GM12878 (cell line): Measurements from ENCODE around the gene CENPP. TPM values are rescaled to one million over a fixed set of nuclear protein-coding genes. Genes with fewer than 3 reads are reported as not detected.

ENCODE experiments used
- ATAC-seq: fragments of 200-7000 bp; cut with Tn5 transposase; 3 replicates; pipeline ENCODE4 v1.9.1; 2020; ENCODE audit warnings: mild to moderate bottlenecking, moderate library complexity
- BruUV-seq: library from RNA; stranded (reverse); fragments of 400-500 nt; replicated peaks from 2 replicates; lab custom pipeline; 2021; lab: Mats Ljungman, UMichigan
- CTCF ChIA-PET: fragments of 300-600 bp; sonication (Branson Sonifier 250); formaldehyde crosslinking; extraction: SDS; loops from one replicate; lab custom pipeline; 2021; ENCODE audit warnings: inconsistent platforms; lab: Yijun Ruan, JAX
- POLR2A ChIA-PET: fragments of 350-600 bp; formaldehyde crosslinking; extraction: SDS; loops from one replicate; lab custom pipeline; 2021; ENCODE audit warnings: inconsistent platforms; lab: Charles Lee
- RAD21 ChIA-PET: fragments of 300-600 bp; sonication (Branson Sonifier 250); formaldehyde crosslinking; loops from one replicate; lab custom pipeline; 2023; ENCODE audit warnings: antibody characterized with exemption; ENCODE audit not compliant: unreplicated experiment; lab: Charles Lee
- SMC1A ChIA-PET: fragments of 300-600 bp; sonication (Branson Sonifier 250); formaldehyde crosslinking; loops from one replicate; lab custom pipeline; 2023; ENCODE audit not compliant: unreplicated experiment, uncharacterized antibody; lab: Charles Lee
- DNase-seq: peaks from one replicate; pipeline ENCODE4 v3.0.0-alpha.2; 2011; ENCODE audit warnings: low read depth, low spot score
- FAIRE-seq: peaks from 3 replicates; lab custom pipeline; 2011; peaks lifted over from hg19 to GRCh38; lab: Jason Lieb, UNC
- H2AFZ ChIP-seq: 2 replicates; pipeline ENCODE4 v1.6.0; 2011; ENCODE audit warnings: low read depth, low read length, control low read depth; ENCODE audit not compliant: control insufficient read depth
- H3K27ac ChIP-seq: 2 replicates; pipeline ENCODE4 v1.5.1; 2011; ENCODE audit warnings: control low read depth; ENCODE audit not compliant: control insufficient read depth, insufficient read depth
- H3K27me3 ChIP-seq, 2 experiments: replicated peaks in 1 of 2; 2 replicates each; pipeline versions ENCODE4 v1.6.0 to v1.6.1; 2011; ENCODE audit warnings: low read length in 1 of 2; ENCODE audit not compliant: control insufficient read depth in 2 of 2, insufficient read depth in 2 of 2
- H3K36me3 ChIP-seq, 2 experiments: 2 replicates each; pipeline ENCODE4 v1.5.1; 2011; ENCODE audit warnings: low read length in 1 of 2; ENCODE audit not compliant: control insufficient read depth in 2 of 2, insufficient read depth in 2 of 2
- H3K4me1 ChIP-seq: 2 replicates; pipeline ENCODE4 v1.6.1; 2011; ENCODE audit warnings: mild to moderate bottlenecking, low read length, moderate library complexity, mixed read lengths; ENCODE audit not compliant: control insufficient read depth, insufficient read depth
- H3K4me2 ChIP-seq: 2 replicates; pipeline ENCODE4 v1.6.0; 2011; ENCODE audit warnings: control low read depth; ENCODE audit not compliant: control insufficient read depth, insufficient read depth
- H3K4me3 ChIP-seq: fragments of 200-600 bp; sonication (generic); 2 replicates; pipeline ENCODE4 v1.5.1; 2016
- H3K79me2 ChIP-seq: 2 replicates; pipeline ENCODE4 v1.6.0; 2011; ENCODE audit warnings: low read length; ENCODE audit not compliant: control insufficient read depth, insufficient read depth
- H3K9ac ChIP-seq: 2 replicates; pipeline ENCODE4 v1.8.0; 2011; ENCODE audit warnings: low read length, control low read depth, mixed read lengths; ENCODE audit not compliant: control insufficient read depth, insufficient read depth
- H3K9me3 ChIP-seq: replicated peaks from 3 replicates; pipeline ENCODE4 v1.5.1; 2011; ENCODE audit warnings: mild to moderate bottlenecking, low read length; ENCODE audit not compliant: control insufficient read depth, insufficient read depth
- H4K20me1 ChIP-seq: 2 replicates; pipeline ENCODE4 v1.6.0; 2011; ENCODE audit not compliant: control insufficient read depth, insufficient read depth
- BACH1 ChIP-seq: fragments of 450-650 bp; IDR thresholded peaks from 2 replicates; pipeline ENCODE4 v1.6.1; 2017; ENCODE audit warnings: mild to moderate bottlenecking, borderline replicate concordance
- CBFB ChIP-seq: IDR thresholded peaks from 2 replicates; pipeline ENCODE4 v1.6.1; 2016; ENCODE audit warnings: antibody characterized with exemption, low read depth
- CBX3 ChIP-seq: fragments of 200-600 bp; sonication (generic); IDR thresholded peaks from 2 replicates; pipeline ENCODE4 v1.6.1; 2016; ENCODE audit warnings: low read depth, borderline replicate concordance
- CEBPZ ChIP-seq: fragments of 150-350 bp; IDR thresholded peaks from 2 replicates; pipeline ENCODE4 v1.6.1; 2016; ENCODE audit warnings: low read depth, low read length
- ESRRA ChIP-seq: IDR thresholded peaks from 2 replicates; pipeline ENCODE4 v1.6.1; 2012; ENCODE audit warnings: mild to moderate bottlenecking, low read length, improper control_type of control experiment
- EZH2 ChIP-seq: IDR thresholded peaks from 2 replicates; pipeline ENCODE4 v1.6.1; 2012; ENCODE audit warnings: low read depth, mild to moderate bottlenecking, control low read depth, inconsistent platforms, low read length, borderline replicate concordance; ENCODE audit not compliant: control insufficient read depth
- HDGF ChIP-seq: fragments of 450-650 bp; IDR thresholded peaks from 2 replicates; pipeline ENCODE4 v1.6.1; 2016; ENCODE audit warnings: antibody characterized with exemption
- IKZF1 ChIP-seq: fragments of 450-650 bp; conservative IDR thresholded peaks from 2 replicates; pipeline ENCODE4 v1.6.1; 2017; ENCODE audit warnings: antibody characterized with exemption, mild to moderate bottlenecking
- KLF5 ChIP-seq: fragments of 450-650 bp; IDR thresholded peaks from 2 replicates; pipeline ENCODE4 v1.6.1; 2014; ENCODE audit warnings: mild to moderate bottlenecking; ENCODE audit not compliant: partially characterized antibody
- MAX ChIP-seq: IDR thresholded peaks from 2 replicates; pipeline ENCODE4 v1.6.1; 2012; ENCODE audit warnings: low read depth, low read length, improper control_type of control experiment
- MYC ChIP-seq: IDR thresholded peaks from 2 replicates; pipeline ENCODE4 v1.6.1; 2011; ENCODE audit warnings: mild to moderate bottlenecking, low read length, moderate library complexity, inconsistent platforms; ENCODE audit not compliant: insufficient read depth, insufficient replicate concordance, insufficient read length, severe bottlenecking
- NFYA ChIP-seq: IDR thresholded peaks from 2 replicates; pipeline ENCODE4 v1.6.1; 2011; ENCODE audit warnings: low read depth, mild to moderate bottlenecking, low read length, improper control_type of control experiment, borderline replicate concordance
- NFYB ChIP-seq: IDR thresholded peaks from 2 replicates; pipeline ENCODE4 v1.6.1; 2011; ENCODE audit warnings: low read depth, mild to moderate bottlenecking, low read length, improper control_type of control experiment, moderate library complexity; ENCODE audit not compliant: insufficient read depth
- PML ChIP-seq: IDR thresholded peaks from 2 replicates; pipeline ENCODE4 v1.6.1; 2012; ENCODE audit warnings: low read length, inconsistent platforms
- RELA ChIP-seq: fragments of 450-650 bp; IDR thresholded peaks from 2 replicates; pipeline ENCODE4 v1.8.0; 2014; ENCODE audit warnings: borderline replicate concordance; ENCODE audit not compliant: partially characterized antibody
- RFX5 ChIP-seq: IDR thresholded peaks from 2 replicates; pipeline ENCODE4 v1.6.1; 2011; ENCODE audit warnings: low read depth, low read length, improper control_type of control experiment
- SIX5 ChIP-seq: IDR thresholded peaks from 2 replicates; pipeline ENCODE4 v1.6.1; 2011; ENCODE audit warnings: mild to moderate bottlenecking, low read depth, low read length, moderate library complexity; ENCODE audit not compliant: severe bottlenecking
- SUPT20H ChIP-seq: IDR thresholded peaks from 2 replicates; pipeline ENCODE4 v1.6.1; 2011; ENCODE audit warnings: low read depth, mild to moderate bottlenecking, low read length, moderate library complexity, borderline replicate concordance; ENCODE audit not compliant: control insufficient read depth
- ZSCAN29 ChIP-seq: fragments of 450-650 bp; IDR thresholded peaks from 2 replicates; pipeline ENCODE4 v1.6.1; 2017; ENCODE audit warnings: mild to moderate bottlenecking, moderate library complexity
- WGBS: methylation state at CpG from one replicate; pipeline ENCODE4 v1.1.6; 2016; ENCODE audit warnings: low lambda C conversion rate; ENCODE audit not compliant: insufficient replicate concordance, insufficient coverage; ENCODE audit errors: missing lambda C conversion rate; 5-methylcytosine and 5-hydroxymethylcytosine counted together
- in situ Hi-C: fragments of 300-500 bp; cut with MboI; formaldehyde crosslinking; loops from 9 replicates; pipeline ENCODE4 v1.14.3; 2018; ENCODE audit warnings: mixed read lengths
- intact Hi-C: fragments of 100-400 bp; cut with micrococcal nuclease; formaldehyde crosslinking; loops from one replicate; pipeline ENCODE4 v1.14.2; 2022; ENCODE audit not compliant: unreplicated experiment
- polyA plus RNA-seq, 11 experiments: library from polyadenylated mRNA; depleted of rRNA in 4 of 11; unstranded in 6 of 11; stranded (reverse) in 5 of 11; fragments of >200 nt; fragmentation: Nextera tagmentation in 4 of 11; fragmentation: Illumina TruSeq in 1 of 11; extraction: Ambion mirVana in 4 of 11; extraction: Trizol in 1 of 11; gene quantifications; 1 replicate in 1 of 11; 2 replicates in 10 of 11; pipeline versions ENCODE4 v1.2.1 to v1.2.3, GENCODE V29; 2011 to 2016; ENCODE audit warnings: inconsistent platforms in 2 of 11, missing spikeins in 2 of 11, low read depth in 1 of 11
- total RNA-seq, 4 experiments: library from RNA; depleted of rRNA in 3 of 4; stranded (reverse); fragments of >200 nt in 3 of 4; fragmentation: Illumina TruSeq in 1 of 4; extraction: Trizol in 1 of 4; gene quantifications; 2 replicates each; pipeline versions ENCODE4 v1.2.1 to v1.2.3, GENCODE V29; 2013 to 2021

The CENPP gene
- total and polyA plus RNA-seq, 10 of the 15 experiments (the other 5 are each of a cell fraction or from before 2014, with no cell fraction given) = 9.4 to 31.4 (median 19.8) TPM

- no peaks in the 10 kb centered on the region for H3K4me1 ChIP-seq
- H3K79me2 ChIP-seq = no peaks in the 10 kb centered on the region
- TF ChIP-seq ESRRA (no peak), IKZF1 (no peak), HDGF (no peak), CEBPZ (no peak), PML (no peak), EZH2 (no peak), CBFB (no peak), SIX5 (no peak), SUPT20H (no peak), NFYA (no peak), RFX5 (no peak), BACH1 (no peak), MYC (no peak), ZSCAN29 (no peak), MAX (no peak), KLF5 (no peak), NFYB (no peak), RELA (no peak), CBX3 (no peak)
- no peak for ATAC-seq
- intact Hi-C loops (no loop called here), in situ Hi-C loops (no loop called here)
- no peak overlapping the region for H2AFZ ChIP-seq
- H4K20me1 ChIP-seq = no peaks in the 10 kb centered on the region
- H3K27me3 ChIP-seq = no peaks in the 10 kb centered on the region
- CTCF ChIA-PET = interaction anchor here (0.6 to 1.4 kb wide), 3 partner anchors 9 to 286 kb away, joined by 3 to 4 read pairs (median 3); no protein-coding TSS in a partner anchor
- FAIRE-seq = no peak
- no peak overlapping the region for H3K9ac ChIP-seq
- POLR2A ChIA-PET = no interaction called here
- H3K4me3 ChIP-seq = no peak overlapping the region
- SMC1A ChIA-PET = interaction anchor here (1.1 kb wide), 1 partner anchor 111 kb away, joined by 3 read pairs; no protein-coding TSS in a partner anchor
- no peaks in the 10 kb centered on the region for H3K36me3 ChIP-seq
- no peaks in the 10 kb centered on the region for H3K9me3 ChIP-seq
- BruUV-seq = no TSS peak
- 76% methylated on average over 2 of the region's 2 CpGs for WGBS
- no peak for DNase-seq
- RAD21 ChIA-PET = no interaction called here
- no peak overlapping the region for H3K4me2 ChIP-seq
- H3K27ac ChIP-seq = no peak overlapping the region
Observed at GRCh38 chr9:92425474-92425873, 99.7 kb downstream of the CENPP start.
